ENCODE measurements around the gene DUSP23.

Gene DUSP23

DNA sequence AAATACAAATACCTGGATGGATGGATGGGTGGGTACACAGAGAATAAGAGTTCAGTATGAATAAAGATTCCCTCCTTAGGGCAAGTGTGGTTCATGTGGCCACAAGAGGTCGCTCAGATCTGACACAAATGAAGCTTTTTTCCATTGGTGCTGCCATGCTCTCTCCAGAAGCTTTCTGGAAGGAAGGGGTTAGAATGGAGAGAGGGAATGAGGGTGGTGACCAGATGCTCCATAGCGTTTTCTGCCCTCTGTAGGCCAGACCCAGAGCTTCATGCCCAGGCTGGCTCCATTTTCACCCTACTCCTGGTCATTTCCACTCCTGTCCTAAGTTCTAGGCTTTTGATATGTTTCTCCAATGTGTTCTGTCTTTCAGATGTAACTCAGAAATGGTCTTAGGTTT is 18.1 kb downstream of the DUSP23 start:
- H3K4me1 ChIP-seq (ENCODE audit: control insufficient read depth in 2 of 2, insufficient read depth in 1 of 2, low read depth in 1 of 2, low read length in 2 of 2) = no peaks in the 10 kb centered on the region
- no peak overlapping the region for H2BK5ac ChIP-seq (ENCODE audit: low read length)
- H3K23ac ChIP-seq (ENCODE audit: low read depth, low read length, poor library complexity) = no peak overlapping the region
- no peak overlapping the region for H2AFZ ChIP-seq (ENCODE audit: low read length)
- no CpG with 5 or more reads among the region's 2 CpGs for WGBS, 2 donors (ENCODE audit: extremely low coverage in 2 of 2, insufficient read length in 2 of 2, insufficient replicate concordance in 1 of 2)
- no peak overlapping the region for H4K91ac ChIP-seq (ENCODE audit: low read depth, low read length, poor library complexity)
- H2AK5ac ChIP-seq (ENCODE audit: low read depth, low read length) = no peak overlapping the region
- no peak overlapping the region for H3K18ac ChIP-seq (ENCODE audit: low read length)
- no peak overlapping the region for H3K27ac ChIP-seq (replicated peaks; ENCODE audit: low read length)
- no peak overlapping the region for H4K8ac ChIP-seq (ENCODE audit: low read depth, low read length)
- peaks cover 0 to 37% (median 0%) of the 10 kb centered on the region in 3 experiments for H3K27me3 ChIP-seq (ENCODE audit: control insufficient read depth in 3 of 3, insufficient read depth in 3 of 3, low read depth in 1 of 3, low read length in 3 of 3)
- no peak overlapping the region for H3K4ac ChIP-seq (ENCODE audit: low read length)
- no peak overlapping the region for H2BK12ac ChIP-seq (ENCODE audit: low read length)
- H3K9ac ChIP-seq (ENCODE audit: low read depth, low read length, poor library complexity) = no peak overlapping the region
- H3K36me3 ChIP-seq (replicated peaks in 1 of 2; ENCODE audit: control insufficient read depth in 2 of 2, insufficient read depth in 2 of 2, low read length in 2 of 2) = no peaks in the 10 kb centered on the region
- H2BK15ac ChIP-seq (ENCODE audit: low read length) = no peak overlapping the region
- H2BK120ac ChIP-seq (ENCODE audit: low read depth, low read length) = no peak overlapping the region
- no peaks in the 10 kb centered on the region for H3K79me1 ChIP-seq (ENCODE audit: low read depth, low read length)
- peak; percentile 53 for DNase-seq (ENCODE audit: low spot score)
- no peak overlapping the region for H3K4me2 ChIP-seq (ENCODE audit: insufficient read depth, low read length, poor library complexity, severe bottlenecking)
- H3K14ac ChIP-seq (ENCODE audit: low read length) = no peak overlapping the region
- H3K9me3 ChIP-seq (replicated peaks in 1 of 2; ENCODE audit: control insufficient read depth in 2 of 2, insufficient read depth in 1 of 2, low read depth in 1 of 2, low read length in 2 of 2) = no peaks in the 10 kb centered on the region
- no peak overlapping the region for H3K4me3 ChIP-seq (ENCODE audit: low read length in 2 of 2)

DNA sequence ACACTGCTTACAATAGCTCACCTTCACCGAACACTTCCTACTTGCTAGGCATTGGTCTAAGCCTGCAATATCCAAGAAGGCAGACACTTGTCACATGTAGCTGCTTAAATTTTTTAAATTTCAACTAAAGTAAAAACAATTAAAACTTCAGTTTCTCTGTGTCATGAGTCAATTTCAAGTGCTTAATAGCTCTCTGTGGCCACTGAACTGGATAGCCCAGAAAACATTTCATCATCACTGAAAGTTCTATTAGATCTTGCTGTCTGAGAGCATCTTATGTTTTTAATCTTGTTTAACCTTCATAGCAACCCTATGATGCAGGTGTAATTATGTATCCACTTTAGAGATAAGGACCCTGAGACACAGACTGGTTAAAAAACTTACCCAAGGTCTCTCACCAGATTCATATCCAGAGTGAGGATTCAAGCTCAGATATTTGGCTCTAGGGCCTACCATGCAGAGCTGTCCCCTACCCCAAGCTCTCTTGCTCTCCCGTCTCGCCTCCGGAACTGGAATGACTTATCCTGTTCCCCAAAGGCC is 18.8 kb downstream of the DUSP23 start:
- no peak overlapping the region for H4K91ac ChIP-seq (ENCODE audit: low read depth, low read length, poor library complexity)
- no peak overlapping the region for H3K18ac ChIP-seq (ENCODE audit: low read length)
- no peak for DNase-seq (ENCODE audit: low spot score)
- no peak overlapping the region for H2BK5ac ChIP-seq (ENCODE audit: low read length)
- no peaks in the 10 kb centered on the region for H3K36me3 ChIP-seq (replicated peaks in 1 of 2; ENCODE audit: control insufficient read depth in 2 of 2, insufficient read depth in 2 of 2, low read length in 2 of 2)
- H2BK12ac ChIP-seq (ENCODE audit: low read length) = no peak overlapping the region
- H2AK5ac ChIP-seq (ENCODE audit: low read depth, low read length) = no peak overlapping the region
- H3K14ac ChIP-seq (ENCODE audit: low read length) = no peak overlapping the region
- H2BK120ac ChIP-seq (ENCODE audit: low read depth, low read length) = no peak overlapping the region
- H3K4me3 ChIP-seq (ENCODE audit: low read length in 2 of 2) = no peak overlapping the region
- no peak overlapping the region for H4K8ac ChIP-seq (ENCODE audit: low read depth, low read length)
- H3K4me1 ChIP-seq (ENCODE audit: control insufficient read depth in 2 of 2, insufficient read depth in 1 of 2, low read depth in 1 of 2, low read length in 2 of 2) = no peaks in the 10 kb centered on the region
- H3K4ac ChIP-seq (ENCODE audit: low read length) = no peak overlapping the region
- H3K23ac ChIP-seq (ENCODE audit: low read depth, low read length, poor library complexity) = no peak overlapping the region
- no CpG with 5 or more reads among the region's 4 CpGs for WGBS, 2 donors (ENCODE audit: extremely low coverage in 2 of 2, insufficient read length in 2 of 2, insufficient replicate concordance in 1 of 2)
- H3K9me3 ChIP-seq (replicated peaks in 1 of 2; ENCODE audit: control insufficient read depth in 2 of 2, insufficient read depth in 1 of 2, low read depth in 1 of 2, low read length in 2 of 2) = no peaks in the 10 kb centered on the region
- H3K79me1 ChIP-seq (ENCODE audit: low read depth, low read length) = no peaks in the 10 kb centered on the region
- H2BK15ac ChIP-seq (ENCODE audit: low read length) = no peak overlapping the region
- no peak overlapping the region for H3K27ac ChIP-seq (replicated peaks; ENCODE audit: low read length)
- no peak overlapping the region for H3K9ac ChIP-seq (ENCODE audit: low read depth, low read length, poor library complexity)
- H2AFZ ChIP-seq (ENCODE audit: low read length) = no peak overlapping the region
- no peak overlapping the region for H3K4me2 ChIP-seq (ENCODE audit: insufficient read depth, low read length, poor library complexity, severe bottlenecking)
- H3K27me3 ChIP-seq (ENCODE audit: control insufficient read depth in 3 of 3, insufficient read depth in 3 of 3, low read depth in 1 of 3, low read length in 3 of 3) = peaks cover 0 to 43% (median 0%) of the 10 kb centered on the region in 3 experiments

DNA sequence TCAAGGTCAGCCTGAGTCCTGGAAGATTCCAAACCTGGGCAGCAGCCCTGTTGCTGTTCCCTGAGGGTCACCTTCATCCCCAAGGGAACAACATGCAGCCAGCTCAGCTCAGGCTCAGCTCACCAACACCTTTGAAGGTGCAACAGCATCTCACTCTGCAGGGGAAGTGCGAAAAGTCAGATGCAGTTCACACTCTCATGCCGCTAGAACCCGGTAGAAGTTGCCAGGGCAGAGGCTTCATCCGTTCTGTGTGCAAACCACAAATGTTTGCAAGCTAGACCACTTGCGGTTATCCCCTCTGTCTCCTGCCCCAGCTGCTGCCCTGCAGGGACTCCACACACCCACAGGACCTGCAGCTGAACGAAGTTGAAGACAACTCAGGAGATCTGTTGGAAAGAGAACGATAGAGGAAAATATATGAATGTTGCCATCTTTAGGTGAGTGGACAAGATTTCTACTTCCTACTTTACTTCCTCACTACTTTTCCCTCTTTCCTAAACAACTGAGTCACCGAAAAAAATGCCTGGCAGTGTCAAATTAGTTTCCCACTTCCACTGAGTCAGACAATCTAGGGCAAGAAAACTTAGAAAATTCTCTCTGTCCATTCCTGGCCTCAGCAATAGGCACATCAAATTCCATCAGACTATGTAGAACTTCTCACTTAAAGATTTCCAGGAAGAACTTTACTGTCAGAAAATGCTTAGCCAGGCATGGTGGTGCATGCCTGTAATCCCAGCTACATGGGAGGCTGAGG is 19.6 kb downstream of the DUSP23 start:
- Histone ChIP-seq H3K4ac (ENCODE audit: low read length) (no peak overlapping the region), H4K8ac (ENCODE audit: low read depth, low read length) (no peak overlapping the region), H3K27ac (replicated peaks; ENCODE audit: low read length) (no peak overlapping the region), H3K27me3 (ENCODE audit: control insufficient read depth in 3 of 3, insufficient read depth in 3 of 3, low read depth in 1 of 3, low read length in 3 of 3) (peaks cover 0 to 43% (median 0%) of the 10 kb centered on the region in 3 experiments), H3K23ac (ENCODE audit: low read depth, low read length, poor library complexity) (no peak overlapping the region), H2AFZ (ENCODE audit: low read length) (no peak overlapping the region), H2BK15ac (ENCODE audit: low read length) (no peak overlapping the region), H2BK120ac (ENCODE audit: low read depth, low read length) (no peak overlapping the region), H2BK12ac (ENCODE audit: low read length) (no peak overlapping the region), H2AK5ac (ENCODE audit: low read depth, low read length) (no peak overlapping the region), H3K14ac (ENCODE audit: low read length) (no peak overlapping the region), H4K91ac (ENCODE audit: low read depth, low read length, poor library complexity) (no peak overlapping the region), H3K4me1 (ENCODE audit: control insufficient read depth in 2 of 2, insufficient read depth in 1 of 2, low read depth in 1 of 2, low read length in 2 of 2) (no peaks in the 10 kb centered on the region), H3K4me3 (ENCODE audit: low read length in 2 of 2) (no peak overlapping the region), H3K4me2 (ENCODE audit: insufficient read depth, low read length, poor library complexity, severe bottlenecking) (no peak overlapping the region), H3K9me3 (replicated peaks in 1 of 2; ENCODE audit: control insufficient read depth in 2 of 2, insufficient read depth in 1 of 2, low read depth in 1 of 2, low read length in 2 of 2) (no peaks in the 10 kb centered on the region), H3K36me3 (replicated peaks in 1 of 2; ENCODE audit: control insufficient read depth in 2 of 2, insufficient read depth in 2 of 2, low read length in 2 of 2) (no peaks in the 10 kb centered on the region), H3K18ac (ENCODE audit: low read length) (no peak overlapping the region), H2BK5ac (ENCODE audit: low read length) (no peak overlapping the region), H3K9ac (ENCODE audit: low read depth, low read length, poor library complexity) (no peak overlapping the region), H3K79me1 (ENCODE audit: low read depth, low read length) (no peaks in the 10 kb centered on the region)
- no CpG with 5 or more reads among the region's 8 CpGs for WGBS, 2 donors (ENCODE audit: extremely low coverage in 2 of 2, insufficient read length in 2 of 2, insufficient replicate concordance in 1 of 2)
- DNase-seq (ENCODE audit: low spot score) = no peak

- no peak within 1 kb of the TSS for H2BK120ac ChIP-seq (ENCODE audit: low read depth, low read length)
- peak within 1 kb of the TSS; percentile 11 for H3K18ac ChIP-seq (ENCODE audit: low read length)
- no peaks in the 10 kb centered on the region for H3K4me1 ChIP-seq (ENCODE audit: control insufficient read depth in 2 of 2, insufficient read depth in 1 of 2, low read depth in 1 of 2, low read length in 2 of 2)
- no peak within 1 kb of the TSS for H3K27ac ChIP-seq (replicated peaks; ENCODE audit: low read length)
- no peaks in the 10 kb centered on the region for H3K9me3 ChIP-seq (replicated peaks in 1 of 2; ENCODE audit: control insufficient read depth in 2 of 2, insufficient read depth in 1 of 2, low read depth in 1 of 2, low read length in 2 of 2)
- no peak within 1 kb of the TSS for H3K14ac ChIP-seq (ENCODE audit: low read length)
- H2BK15ac ChIP-seq (ENCODE audit: low read length) = no peak within 1 kb of the TSS
- WGBS, 2 donors (ENCODE audit: extremely low coverage in 2 of 2, insufficient read length in 2 of 2, insufficient replicate concordance in 1 of 2) = no CpG with 5 or more reads among the region's 8 CpGs
- H3K27me3 ChIP-seq (ENCODE audit: control insufficient read depth in 3 of 3, insufficient read depth in 3 of 3, low read depth in 1 of 3, low read length in 3 of 3) = peaks cover 0 to 38% (median 0%) of the 10 kb centered on the region in 3 experiments
- H2BK12ac ChIP-seq (ENCODE audit: low read length) = no peak within 1 kb of the TSS
- no peak for DNase-seq (ENCODE audit: low spot score)
- H3K4ac ChIP-seq (ENCODE audit: low read length) = no peak within 1 kb of the TSS
- H3K36me3 ChIP-seq (replicated peaks in 1 of 2; ENCODE audit: control insufficient read depth in 2 of 2, insufficient read depth in 2 of 2, low read length in 2 of 2) = no peaks in the 10 kb centered on the region
- no peak within 1 kb of the TSS for H4K91ac ChIP-seq (ENCODE audit: low read depth, low read length, poor library complexity)
- no peak within 1 kb of the TSS for H3K4me2 ChIP-seq (ENCODE audit: insufficient read depth, low read length, poor library complexity, severe bottlenecking)
- no peak within 1 kb of the TSS for H2AFZ ChIP-seq (ENCODE audit: low read length)
- H3K4me3 ChIP-seq (ENCODE audit: low read length in 2 of 2) = no peak within 1 kb of the TSS
- peak within 1 kb of the TSS; percentile 40 for H3K23ac ChIP-seq (ENCODE audit: low read depth, low read length, poor library complexity)
- H4K8ac ChIP-seq (ENCODE audit: low read depth, low read length) = no peak within 1 kb of the TSS
- no peak within 1 kb of the TSS for H2AK5ac ChIP-seq (ENCODE audit: low read depth, low read length)
- H3K9ac ChIP-seq (ENCODE audit: low read depth, low read length, poor library complexity) = no peak within 1 kb of the TSS
- no peaks in the 10 kb centered on the region for H3K79me1 ChIP-seq (ENCODE audit: low read depth, low read length)
- no peak within 1 kb of the TSS for H2BK5ac ChIP-seq (ENCODE audit: low read length)
Observed at GRCh38 chr1:159802111-159802510, 21.3 kb downstream of the DUSP23 start, which contains the start of gene FCRL6. TSS of gene FCRL6 (plus strand) at chr1:159802360. CDS start at chr1:159802425, 65 bp downstream.
